Stomach (tissue), 4 donors: ENCODE measurements around the gene SPECC1.

Experiments
- EP300 ChIP-seq: sonication (generic); formaldehyde crosslinking; IDR thresholded peaks from one replicate; pipeline ENCODE4 v1.6.1; 2017; ENCODE audit warnings: antibody characterized with exemption
- POLR2A ChIP-seq, 4 donors: fragments of 450-650 bp; IDR thresholded peaks; one replicate each; pipeline ENCODE4 v1.6.1; 2016; ENCODE audit warnings: antibody characterized with exemption in 4 of 4, control low read depth in 2 of 4, mild to moderate bottlenecking in 1 of 4, moderate library complexity in 1 of 4
- POLR2AphosphoS5 ChIP-seq, 3 donors: sonication (generic); formaldehyde crosslinking; IDR thresholded peaks; one replicate each; pipeline ENCODE4 v1.6.1; 2016; ENCODE audit warnings: antibody characterized with exemption in 3 of 3
- TF ChIP-seq, protein P1 (sequence below), 7 experiments: fragments of 450-650 bp in 4 of 7; fragments of 200-600 bp in 3 of 7; sonication (generic) in 3 of 7; IDR thresholded peaks; one replicate each; pipeline ENCODE4 v1.5.1; 2016 to 2019; ENCODE audit warnings: antibody characterized with exemption in 7 of 7, control low read depth in 2 of 7, mild to moderate bottlenecking in 1 of 7

DNA sequence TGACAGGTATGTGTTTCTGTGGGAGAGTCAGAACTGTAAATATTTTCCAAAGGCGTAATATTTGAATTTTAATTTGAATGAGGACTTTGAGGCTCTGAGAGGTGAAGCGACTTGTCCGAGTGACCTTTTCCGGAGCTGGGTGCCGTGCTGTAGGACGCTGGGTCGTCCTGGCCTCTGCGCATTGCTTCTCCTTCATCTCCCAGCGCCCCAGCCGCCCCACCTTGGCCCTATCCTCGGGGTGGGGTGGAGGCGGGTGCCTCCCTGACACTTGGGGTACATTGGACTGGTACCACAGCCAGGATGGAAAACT lies 147.8 kb downstream of the SPECC1 start:
- TF ChIP-seq, protein P1, sequence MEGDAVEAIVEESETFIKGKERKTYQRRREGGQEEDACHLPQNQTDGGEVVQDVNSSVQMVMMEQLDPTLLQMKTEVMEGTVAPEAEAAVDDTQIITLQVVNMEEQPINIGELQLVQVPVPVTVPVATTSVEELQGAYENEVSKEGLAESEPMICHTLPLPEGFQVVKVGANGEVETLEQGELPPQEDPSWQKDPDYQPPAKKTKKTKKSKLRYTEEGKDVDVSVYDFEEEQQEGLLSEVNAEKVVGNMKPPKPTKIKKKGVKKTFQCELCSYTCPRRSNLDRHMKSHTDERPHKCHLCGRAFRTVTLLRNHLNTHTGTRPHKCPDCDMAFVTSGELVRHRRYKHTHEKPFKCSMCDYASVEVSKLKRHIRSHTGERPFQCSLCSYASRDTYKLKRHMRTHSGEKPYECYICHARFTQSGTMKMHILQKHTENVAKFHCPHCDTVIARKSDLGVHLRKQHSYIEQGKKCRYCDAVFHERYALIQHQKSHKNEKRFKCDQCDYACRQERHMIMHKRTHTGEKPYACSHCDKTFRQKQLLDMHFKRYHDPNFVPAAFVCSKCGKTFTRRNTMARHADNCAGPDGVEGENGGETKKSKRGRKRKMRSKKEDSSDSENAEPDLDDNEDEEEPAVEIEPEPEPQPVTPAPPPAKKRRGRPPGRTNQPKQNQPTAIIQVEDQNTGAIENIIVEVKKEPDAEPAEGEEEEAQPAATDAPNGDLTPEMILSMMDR (IDR thresholded peaks at IDR 0.05), result no peak
- TF ChIP-seq EP300, result no peak
- TF ChIP-seq POLR2AphosphoS5 (IDR thresholded peaks at IDR 0.05), result no peak
- no peak for TF ChIP-seq POLR2A (IDR thresholded peaks at IDR 0.05)
